ENCODE results near the gene ITPR2. TPM values are rescaled to one million over a fixed set of nuclear protein-coding genes. Genes with fewer than 3 reads are reported as not detected.

Gene ITPR2
- total RNA-seq, 1 donor from 2014 or later: 77.9 TPM

- no peak for DNase-seq
- peaks cover 12% of the 10 kb centered on the region for H3K4me1 Mint-ChIP-seq (ENCODE audit: low read depth, unreplicated experiment)
- H3K4me3 Mint-ChIP-seq (ENCODE audit: unreplicated experiment): no peak overlapping the region
- H3K36me3 Mint-ChIP-seq (ENCODE audit: unreplicated experiment): no peaks in the 10 kb centered on the region
- H3K27me3 Mint-ChIP-seq (ENCODE audit: unreplicated experiment): no peaks in the 10 kb centered on the region
- TF ChIP-seq, protein P1, sequence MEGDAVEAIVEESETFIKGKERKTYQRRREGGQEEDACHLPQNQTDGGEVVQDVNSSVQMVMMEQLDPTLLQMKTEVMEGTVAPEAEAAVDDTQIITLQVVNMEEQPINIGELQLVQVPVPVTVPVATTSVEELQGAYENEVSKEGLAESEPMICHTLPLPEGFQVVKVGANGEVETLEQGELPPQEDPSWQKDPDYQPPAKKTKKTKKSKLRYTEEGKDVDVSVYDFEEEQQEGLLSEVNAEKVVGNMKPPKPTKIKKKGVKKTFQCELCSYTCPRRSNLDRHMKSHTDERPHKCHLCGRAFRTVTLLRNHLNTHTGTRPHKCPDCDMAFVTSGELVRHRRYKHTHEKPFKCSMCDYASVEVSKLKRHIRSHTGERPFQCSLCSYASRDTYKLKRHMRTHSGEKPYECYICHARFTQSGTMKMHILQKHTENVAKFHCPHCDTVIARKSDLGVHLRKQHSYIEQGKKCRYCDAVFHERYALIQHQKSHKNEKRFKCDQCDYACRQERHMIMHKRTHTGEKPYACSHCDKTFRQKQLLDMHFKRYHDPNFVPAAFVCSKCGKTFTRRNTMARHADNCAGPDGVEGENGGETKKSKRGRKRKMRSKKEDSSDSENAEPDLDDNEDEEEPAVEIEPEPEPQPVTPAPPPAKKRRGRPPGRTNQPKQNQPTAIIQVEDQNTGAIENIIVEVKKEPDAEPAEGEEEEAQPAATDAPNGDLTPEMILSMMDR (IDR thresholded peaks at IDR 0.05; ENCODE audit: partially characterized antibody, unreplicated experiment): no peak
- H3K27ac Mint-ChIP-seq (ENCODE audit: unreplicated experiment): no peak overlapping the region
- H3K9me3 Mint-ChIP-seq (ENCODE audit: unreplicated experiment): no peaks in the 10 kb centered on the region
Measured at GRCh38 chr12:26465419-26466097, 367.4 kb downstream of the ITPR2 start.

DNA sequence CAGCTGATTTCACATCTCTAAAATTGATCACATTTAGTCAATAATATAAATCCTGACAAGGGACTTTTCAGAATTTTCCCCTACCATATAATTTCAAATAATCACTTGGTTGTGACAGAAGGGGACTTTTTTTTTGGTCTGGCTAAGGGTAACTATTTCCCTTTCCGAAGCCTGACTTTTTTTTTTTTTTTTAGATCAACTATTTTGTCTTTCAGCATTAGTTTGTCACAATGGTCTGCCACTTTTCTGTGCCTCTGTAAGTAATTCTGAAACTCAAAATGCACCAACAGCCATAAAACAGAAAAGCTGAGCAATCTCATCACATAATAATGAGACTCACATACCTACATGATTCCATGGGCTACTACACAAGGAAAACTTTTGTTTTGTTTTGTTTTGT lies 371.2 kb downstream of the ITPR2 start:
- Mint-ChIP-seq H3K9me3 (ENCODE audit: unreplicated experiment) (no peaks in the 10 kb centered on the region), H3K4me3 (ENCODE audit: unreplicated experiment) (no peak overlapping the region), H3K36me3 (ENCODE audit: unreplicated experiment) (peaks cover 9% of the 10 kb centered on the region), H3K27ac (ENCODE audit: unreplicated experiment) (no peak overlapping the region), H3K27me3 (ENCODE audit: unreplicated experiment) (no peaks in the 10 kb centered on the region), H3K4me1 (ENCODE audit: low read depth, unreplicated experiment) (peaks cover 1% of the 10 kb centered on the region)
- no peak for DNase-seq
- TF ChIP-seq, protein P1 (IDR thresholded peaks at IDR 0.05; ENCODE audit: partially characterized antibody, unreplicated experiment): no peak

DNA sequence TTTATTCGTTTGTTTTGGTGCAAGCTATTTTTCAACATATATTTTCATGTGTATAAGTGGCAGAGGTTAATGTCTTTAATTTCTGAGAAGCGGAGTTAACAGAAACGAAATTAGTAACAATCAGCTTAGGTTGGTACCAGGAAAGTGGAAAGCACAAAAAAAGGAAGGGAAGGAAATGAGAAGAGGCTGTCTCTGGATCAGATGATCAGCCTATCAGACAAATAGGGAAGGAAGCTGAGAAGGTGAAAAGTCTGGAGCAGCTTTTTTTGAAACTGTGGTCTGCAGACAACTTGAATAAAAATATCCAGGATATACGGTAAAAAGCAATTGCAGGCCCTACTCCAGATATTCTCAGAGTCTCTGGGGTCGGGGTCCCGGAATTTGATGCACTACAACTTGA lies 372.6 kb downstream of the ITPR2 start:
- Mint-ChIP-seq H3K27me3 (ENCODE audit: unreplicated experiment) (no peaks in the 10 kb centered on the region), H3K4me1 (ENCODE audit: low read depth, unreplicated experiment) (no peaks in the 10 kb centered on the region), H3K27ac (ENCODE audit: unreplicated experiment) (no peak overlapping the region), H3K4me3 (ENCODE audit: unreplicated experiment) (no peak overlapping the region), H3K36me3 (ENCODE audit: unreplicated experiment) (peaks cover 9% of the 10 kb centered on the region), H3K9me3 (ENCODE audit: unreplicated experiment) (no peaks in the 10 kb centered on the region)
- TF ChIP-seq, protein P1 (IDR thresholded peaks at IDR 0.05; ENCODE audit: partially characterized antibody, unreplicated experiment): no peak
- no peak for DNase-seq

DNA sequence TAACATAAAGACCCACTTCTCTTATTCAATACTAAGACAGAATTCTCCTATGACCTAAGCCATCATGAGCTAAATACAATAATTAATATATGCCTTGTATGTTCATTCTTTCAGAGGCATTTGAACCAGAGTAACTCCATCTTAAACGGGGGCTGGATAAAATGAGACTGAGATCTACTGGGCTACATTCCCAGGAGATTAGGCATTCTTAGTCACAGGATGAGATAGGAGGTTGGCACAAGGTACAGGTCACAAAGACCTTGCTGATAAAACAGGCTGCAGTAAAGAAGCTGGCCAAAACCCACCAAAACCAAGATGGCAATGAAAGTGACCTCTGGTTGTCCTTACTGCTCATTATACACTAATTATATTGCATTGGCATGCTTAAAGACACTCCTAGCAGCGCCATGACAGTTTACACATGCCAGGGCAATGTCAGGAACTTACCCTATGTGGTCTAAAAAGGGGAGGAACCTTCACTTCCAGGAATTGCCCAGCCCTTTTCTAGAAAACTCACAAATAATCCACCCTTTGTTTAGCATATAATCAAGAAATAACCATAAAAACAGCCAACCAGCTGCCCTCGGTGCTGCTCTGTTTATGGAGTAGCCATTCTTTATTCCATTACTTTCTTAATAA lies 376.9 kb downstream of the ITPR2 start:
- H3K4me1 Mint-ChIP-seq (ENCODE audit: low read depth, unreplicated experiment): peaks cover 2% of the 10 kb centered on the region
- peaks cover 9% of the 10 kb centered on the region for H3K36me3 Mint-ChIP-seq (ENCODE audit: unreplicated experiment)
- no peak overlapping the region for H3K4me3 Mint-ChIP-seq (ENCODE audit: unreplicated experiment)
- H3K9me3 Mint-ChIP-seq (ENCODE audit: unreplicated experiment): no peaks in the 10 kb centered on the region
- no peak overlapping the region for H3K27ac Mint-ChIP-seq (ENCODE audit: unreplicated experiment)
- no peaks in the 10 kb centered on the region for H3K27me3 Mint-ChIP-seq (ENCODE audit: unreplicated experiment)
- TF ChIP-seq, protein P1 (IDR thresholded peaks at IDR 0.05; ENCODE audit: partially characterized antibody, unreplicated experiment): no peak
- no peak for DNase-seq

- no peak overlapping the region for H3K27ac Mint-ChIP-seq (ENCODE audit: unreplicated experiment)
- H3K9me3 Mint-ChIP-seq (ENCODE audit: unreplicated experiment): no peaks in the 10 kb centered on the region
- no peak for DNase-seq
- peaks cover 9% of the 10 kb centered on the region for H3K36me3 Mint-ChIP-seq (ENCODE audit: unreplicated experiment)
- H3K4me1 Mint-ChIP-seq (ENCODE audit: low read depth, unreplicated experiment): peaks cover 2% of the 10 kb centered on the region
- TF ChIP-seq, protein P1 (IDR thresholded peaks at IDR 0.05; ENCODE audit: partially characterized antibody, unreplicated experiment): no peak
- no peak overlapping the region for H3K4me3 Mint-ChIP-seq (ENCODE audit: unreplicated experiment)
- H3K27me3 Mint-ChIP-seq (ENCODE audit: unreplicated experiment): no peaks in the 10 kb centered on the region
Measured at GRCh38 chr12:26453246-26453645, 379.7 kb downstream of the ITPR2 start.

All from glutamatergic neuron (in vitro differentiated cells).